GM18858 (cell line): ENCODE results near the gene MCOLN2.
"Not testable (repeated sequence)": the region's sequence is repeated elsewhere in the genome, so short reads cannot be mapped to it uniquely, and the experiment has no call there.

Source experiments
- ATAC-seq: cut with Tn5 transposase; IDR thresholded peaks from one replicate; pipeline ENCODE4 v1.9.1; 2021; ENCODE audit not compliant: unreplicated experiment

Gene MCOLN2

GRCh38 chr1:84944767-84945486, 52.0 kb downstream of the MCOLN2 start:
- ATAC-seq = peak; percentile 81

DNA sequence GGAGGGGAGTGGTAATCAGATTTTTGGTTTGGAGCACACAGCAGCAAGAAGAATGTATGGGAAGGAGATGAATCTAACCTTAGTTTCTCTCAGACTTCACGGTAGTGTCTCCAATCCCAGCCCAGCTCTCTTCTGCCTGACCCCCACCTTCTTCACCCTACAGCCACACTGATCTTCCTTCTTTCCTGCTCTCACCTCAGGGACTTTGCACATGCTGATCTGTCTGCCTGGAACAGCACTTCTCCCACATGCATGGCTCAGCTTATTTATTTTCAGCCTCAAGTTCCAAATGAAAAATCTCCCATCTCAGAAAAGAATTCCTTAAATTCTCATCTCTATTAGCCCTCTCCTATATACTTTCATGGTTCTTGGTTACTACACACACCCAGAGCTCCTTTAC, 55.1 kb downstream of the MCOLN2 start:
- ATAC-seq = no peak

DNA sequence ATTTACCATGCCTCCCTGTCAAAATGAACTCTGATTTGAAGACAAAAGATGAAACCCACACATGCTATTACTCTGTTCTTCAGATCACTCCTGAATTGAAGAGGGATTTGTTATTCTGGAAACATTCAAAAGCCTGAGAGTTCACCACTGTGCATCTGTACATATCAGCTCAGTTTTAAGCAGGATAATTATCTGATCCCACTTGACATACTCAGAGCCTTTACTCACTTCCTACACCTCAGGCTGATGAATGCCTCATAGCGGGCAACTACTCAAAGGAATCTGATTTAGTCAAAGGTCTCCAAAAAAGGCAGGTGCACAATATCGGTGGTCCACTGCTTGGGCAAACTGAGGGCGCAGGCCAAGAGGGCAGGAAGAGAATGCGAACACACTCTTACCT, 56.4 kb downstream of the MCOLN2 start:
- no peak for ATAC-seq

- no peak for ATAC-seq
Observed at GRCh38 chr1:84939761-84940160, 57.2 kb downstream of the MCOLN2 start.

DNA sequence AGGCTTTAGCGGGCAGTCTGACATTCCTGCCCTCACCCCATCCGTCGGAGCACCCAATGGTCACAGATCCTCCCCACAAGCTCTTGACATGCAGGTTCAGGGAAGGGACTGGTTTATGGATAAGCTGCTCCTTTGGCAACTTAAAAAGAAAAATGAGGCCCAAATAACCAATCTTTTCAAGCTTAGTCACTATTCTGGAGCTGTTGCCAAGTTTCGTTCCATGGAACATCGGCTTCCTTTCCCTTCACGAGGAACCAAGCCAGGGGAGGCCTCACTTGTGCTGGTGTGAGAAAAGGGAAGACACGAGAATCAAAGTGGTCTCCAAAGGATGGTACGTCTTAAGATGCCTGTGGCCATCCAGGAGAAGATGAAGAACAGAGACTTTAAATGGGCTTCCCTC, 57.8 kb downstream of the MCOLN2 start:
- no peak for ATAC-seq

DNA sequence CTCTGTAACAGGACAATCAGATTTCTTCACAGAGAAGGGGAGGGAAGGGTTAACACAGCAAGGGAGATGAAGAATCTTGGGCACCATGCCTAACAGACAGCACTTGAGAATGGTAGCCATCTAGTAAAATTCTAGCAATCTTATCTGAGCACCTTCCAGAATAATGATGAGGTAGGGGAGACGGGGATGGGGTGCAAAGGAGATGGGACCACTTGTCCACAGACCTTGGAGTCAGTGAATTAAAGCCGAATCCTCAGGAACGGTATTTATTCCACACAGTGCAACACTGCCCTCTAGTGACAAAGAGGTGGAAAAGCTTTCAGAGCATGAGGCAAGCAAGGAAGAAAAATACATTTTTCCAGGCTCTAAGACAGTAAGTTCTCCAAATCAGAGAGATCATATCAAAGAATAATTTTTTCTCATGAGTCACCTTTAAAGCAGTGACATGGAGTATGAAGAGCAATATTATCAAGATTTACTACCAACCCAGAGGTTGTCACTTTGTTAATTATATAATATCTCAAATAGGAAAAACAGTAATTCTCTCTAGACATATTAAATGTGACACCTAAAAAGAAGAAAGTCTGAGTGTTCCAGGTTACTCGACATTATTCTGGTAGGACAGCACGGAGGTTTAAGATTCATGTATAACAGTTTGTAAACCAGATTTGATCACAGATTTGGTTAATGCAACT, 60.6 kb downstream of the MCOLN2 start:
- ATAC-seq = no peak

GRCh38 chr1:84933011-84933611, 63.8 kb downstream of the MCOLN2 start:
- ATAC-seq = no peak

- no peak for ATAC-seq
Observed at GRCh38 chr1:84930831-84931230, 66.1 kb downstream of the MCOLN2 start.

DNA sequence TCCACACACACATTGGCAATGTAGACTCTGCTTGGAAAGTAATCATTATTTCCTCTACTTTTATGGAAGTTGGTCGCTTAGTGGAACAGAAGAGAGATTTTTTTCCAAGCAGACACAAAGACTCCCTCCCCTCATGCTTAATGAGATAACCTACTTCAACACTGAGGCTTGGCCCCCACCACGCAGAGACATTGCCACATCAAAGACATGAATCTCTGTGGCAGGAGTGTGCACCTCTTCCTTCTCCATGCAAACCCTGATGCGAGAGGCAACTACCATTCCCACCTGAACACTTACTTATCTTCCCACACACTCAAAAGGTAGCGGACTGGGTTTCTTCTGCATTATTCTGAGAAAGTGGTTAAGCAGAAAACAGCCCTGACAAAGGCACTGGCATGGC, 66.6 kb downstream of the MCOLN2 start:
- ATAC-seq = no peak

DNA sequence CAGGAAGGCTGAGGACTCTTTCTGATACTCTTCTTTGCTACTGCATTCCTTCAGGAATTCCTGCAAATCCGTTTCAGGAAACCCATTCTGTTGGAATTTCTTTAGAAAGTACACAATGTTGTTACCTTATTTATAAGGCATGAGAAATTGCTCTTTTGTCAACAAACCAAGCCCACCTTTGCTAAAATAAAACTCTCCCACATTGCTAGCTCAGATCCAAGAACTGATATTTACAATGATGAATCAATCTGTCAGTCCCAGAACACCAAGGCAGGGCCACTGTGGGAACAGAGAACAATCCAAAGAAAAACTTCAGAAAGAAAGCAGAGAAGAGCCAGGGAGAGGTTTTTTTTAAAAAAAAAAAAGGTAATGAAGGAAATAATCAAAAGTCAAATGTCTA, 67.3 kb downstream of the MCOLN2 start:
- ATAC-seq = no peak

DNA sequence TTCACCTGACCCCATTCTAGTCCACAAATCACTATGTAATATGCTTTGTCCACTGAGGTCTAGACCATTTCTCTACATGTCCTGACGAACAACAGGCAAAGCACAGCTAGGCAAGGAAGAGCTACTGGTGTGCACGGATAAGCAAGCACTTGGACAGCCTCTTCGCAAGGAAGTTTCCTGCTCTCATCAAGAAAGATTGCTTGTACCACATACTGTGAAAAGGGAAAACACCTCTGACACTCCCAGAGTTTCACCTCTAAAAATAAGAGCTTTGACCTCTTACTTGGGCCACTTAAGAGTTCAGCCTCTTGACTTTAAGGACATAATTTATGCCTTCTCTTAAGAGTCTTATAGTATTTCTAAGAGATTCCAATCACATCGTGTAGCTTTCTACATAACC, 67.9 kb downstream of the MCOLN2 start:
- no peak for ATAC-seq

- ATAC-seq = no peak
Observed at GRCh38 chr1:84923317-84923716, 73.6 kb downstream of the MCOLN2 start.

DNA sequence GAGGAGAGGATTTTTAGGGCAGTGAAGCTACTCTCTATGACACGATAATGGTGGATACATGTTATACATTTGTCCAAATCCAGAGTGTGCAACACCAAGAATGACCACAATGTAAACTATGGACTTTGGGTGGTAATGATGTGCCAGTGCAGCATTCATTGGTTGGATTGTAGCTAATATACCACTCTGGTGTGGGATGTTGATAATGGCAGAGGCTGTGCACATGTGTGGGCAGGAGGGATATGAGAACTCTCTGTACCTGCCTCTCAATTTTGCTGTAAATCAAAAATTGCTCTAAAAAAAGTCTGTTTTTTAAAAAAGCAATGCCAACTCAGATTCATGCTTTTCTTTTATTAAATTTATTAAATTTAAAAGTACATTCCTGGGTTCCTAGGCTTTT, 76.8 kb downstream of the MCOLN2 start:
- ATAC-seq = no peak

DNA sequence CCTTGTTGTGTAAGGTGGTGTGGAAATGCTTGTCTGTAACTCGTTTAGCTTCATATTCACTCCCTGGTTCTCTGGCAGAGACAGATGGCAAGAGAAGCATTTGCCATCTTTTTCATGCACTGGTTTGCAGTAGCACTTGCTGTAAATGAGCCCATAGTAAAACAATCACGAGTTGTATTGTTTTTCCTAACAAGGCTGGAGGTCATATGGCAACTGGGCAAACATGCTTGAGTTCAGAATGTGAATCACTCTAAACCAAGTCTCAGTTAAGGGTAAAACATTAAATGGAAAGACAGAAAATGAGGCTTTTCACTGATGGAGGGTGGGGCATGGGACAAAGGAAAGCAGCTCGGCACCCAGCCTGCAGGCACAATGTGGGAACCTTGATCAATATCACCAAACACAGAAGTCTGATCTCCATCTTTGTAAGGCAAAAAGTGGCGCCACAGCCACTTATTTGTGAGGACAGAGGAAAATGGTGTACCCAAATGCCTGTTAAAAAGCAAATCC, 77.4 kb downstream of the MCOLN2 start:
- no peak for ATAC-seq

DNA sequence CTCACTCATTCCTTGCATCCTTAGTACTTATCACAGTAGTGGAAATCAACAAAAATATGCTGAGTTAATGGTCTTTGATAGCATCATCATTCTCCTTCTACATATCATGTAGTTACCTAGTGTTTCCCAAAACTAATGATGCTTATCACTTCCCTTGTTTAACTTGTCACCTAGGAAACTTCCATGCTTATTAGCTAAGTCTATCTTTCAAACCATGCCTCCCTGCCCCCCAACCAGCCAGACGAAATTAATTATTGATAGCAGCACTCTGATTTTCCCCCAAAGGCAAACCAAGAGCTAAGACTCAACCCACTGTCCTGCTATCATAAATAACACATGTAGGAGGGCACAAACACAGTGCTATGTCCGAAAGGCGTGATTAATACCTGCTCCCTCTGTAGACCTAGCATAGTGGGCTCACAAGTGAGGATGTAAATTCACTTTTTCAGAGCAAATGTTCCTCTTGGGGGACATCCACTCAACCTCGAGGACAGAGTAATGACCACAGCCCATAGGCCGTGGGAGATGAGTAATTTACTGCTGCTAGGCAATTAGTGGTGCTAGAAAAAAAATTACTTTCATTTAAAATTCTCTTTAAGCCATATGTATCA, 78.1 kb downstream of the MCOLN2 start:
- ATAC-seq = no peak

GRCh38 chr1:84916897-84917296, 80.0 kb downstream of the MCOLN2 start:
- no peak for ATAC-seq

DNA sequence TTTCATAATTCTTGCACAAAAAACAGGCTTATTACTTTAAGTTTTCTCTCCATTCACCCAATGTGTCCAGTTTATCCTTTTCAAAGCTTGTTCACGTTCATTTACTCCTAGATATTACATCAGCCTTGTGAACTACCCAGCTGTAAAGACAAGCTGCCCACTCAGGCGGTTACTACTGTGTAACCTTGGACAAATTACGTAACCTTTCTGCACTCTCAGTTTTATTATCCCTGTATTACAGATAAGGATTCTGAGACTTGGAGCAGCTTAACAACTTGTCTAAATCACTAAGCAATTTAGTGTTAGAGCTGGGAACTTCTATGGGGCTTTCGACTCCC, 83.4 kb downstream of the MCOLN2 start:
- no peak for ATAC-seq

DNA sequence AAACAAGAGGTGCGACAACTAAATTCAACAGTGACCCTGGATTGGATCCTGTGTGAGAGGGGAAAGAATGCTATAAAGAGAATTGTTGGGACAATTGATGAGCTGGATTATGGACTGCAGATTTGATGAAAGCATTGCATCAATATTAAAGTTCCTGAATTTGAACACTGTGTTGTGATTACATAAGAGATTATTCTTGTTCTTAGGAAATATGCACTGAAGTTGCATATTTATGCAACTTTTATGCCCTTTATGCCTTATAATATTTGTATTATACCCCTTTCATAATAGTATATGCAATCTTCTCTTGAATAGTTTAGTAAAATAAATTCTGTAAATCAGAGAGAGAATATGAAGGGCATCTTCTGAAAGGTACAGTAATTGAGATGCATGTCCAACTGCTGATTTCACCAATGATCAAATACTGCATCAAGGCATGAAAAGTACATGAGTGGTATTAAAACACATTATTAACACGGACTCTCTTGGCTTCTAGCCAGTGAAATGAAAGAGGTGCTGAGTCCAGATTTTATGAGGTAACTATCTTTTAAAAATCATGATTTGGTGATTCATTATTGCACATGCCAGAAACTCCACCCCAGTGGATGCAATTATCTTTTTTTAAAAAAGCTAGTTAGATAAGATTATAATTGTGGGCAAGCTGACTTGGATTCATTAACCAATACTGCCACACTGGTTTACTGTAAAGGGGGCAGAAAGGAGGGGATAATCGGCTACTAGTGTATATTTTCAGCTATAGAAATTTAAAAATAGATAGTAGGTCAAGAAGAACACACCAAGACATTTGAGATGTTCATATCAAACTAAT, 84.0 kb downstream of the MCOLN2 start:
- no peak for ATAC-seq

DNA sequence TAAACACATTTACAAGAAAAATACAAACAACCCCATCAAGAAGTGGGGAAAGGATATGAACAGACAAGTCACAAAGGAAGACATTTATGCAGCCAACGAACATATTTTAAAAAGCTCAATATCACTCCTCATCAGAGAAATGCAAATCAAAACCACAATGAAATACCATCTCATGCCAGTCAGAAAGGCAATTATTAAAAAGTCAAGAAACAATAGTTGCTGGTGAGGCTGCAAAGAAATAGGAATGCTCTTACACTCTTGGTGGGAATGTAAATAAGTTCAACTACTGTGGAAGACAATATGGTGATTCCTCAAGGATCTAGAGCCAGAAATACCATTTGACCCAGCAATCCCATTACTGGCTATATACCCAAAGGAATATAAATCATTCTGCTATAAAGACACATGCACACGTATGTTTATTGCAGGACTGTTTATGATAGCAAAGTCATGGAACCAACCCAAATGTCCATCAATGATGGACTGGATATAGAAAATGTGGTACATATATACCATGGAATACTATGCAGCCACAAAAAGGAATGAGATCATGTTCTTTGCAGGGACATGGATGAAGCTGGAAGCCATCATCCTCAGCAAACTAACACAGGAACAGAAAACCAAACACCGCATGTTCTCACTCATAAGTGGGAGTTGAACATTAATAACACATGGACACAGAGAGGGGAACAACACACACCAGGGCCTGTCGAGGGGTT, 88.0 kb downstream of the MCOLN2 start:
- not testable (repeated sequence) for ATAC-seq

DNA sequence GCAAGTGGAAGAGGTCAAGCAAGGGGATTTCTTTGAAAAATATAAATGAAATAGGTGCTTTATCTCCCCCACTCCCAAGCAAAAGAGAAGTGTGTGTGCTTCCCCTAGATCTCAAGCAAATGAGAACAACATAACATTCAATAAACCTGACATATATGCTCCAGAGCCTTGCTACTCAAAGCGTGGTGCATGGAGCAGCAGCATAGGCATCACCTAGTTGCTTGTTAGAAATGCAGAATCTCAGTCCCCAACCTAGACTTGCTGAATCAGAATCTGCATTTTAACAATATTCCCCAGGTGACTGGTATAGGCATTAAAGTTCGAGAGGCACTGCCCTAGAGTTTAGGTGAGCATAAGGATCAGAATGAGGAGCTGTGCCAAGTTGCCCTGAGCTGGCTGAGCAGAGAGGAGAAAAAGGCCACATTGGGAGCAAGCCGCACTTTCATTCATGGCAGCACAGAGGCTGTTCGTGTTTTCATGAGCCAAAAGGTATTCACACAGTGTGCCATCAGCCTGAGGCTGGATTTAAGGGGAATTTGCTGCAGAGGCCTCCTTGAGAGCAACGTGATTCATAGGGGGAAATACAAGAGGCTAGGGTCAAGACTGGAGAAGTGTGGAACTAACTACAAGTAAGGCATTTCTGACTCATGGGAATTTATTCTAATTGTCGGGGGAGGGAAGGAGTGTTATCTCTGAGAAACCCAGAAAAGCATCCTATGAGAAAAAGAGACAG, 89.7 kb downstream of the MCOLN2 start:
- no peak for ATAC-seq
